Panc1 (cell line): ENCODE results near the gene SREBF2. TPM values are rescaled to one million over a fixed set of nuclear protein-coding genes. Genes with fewer than 3 reads are reported as not detected.

Experiments
- ATAC-seq: fragments of 200-7000 bp; cut with Tn5 transposase; 2 replicates; pipeline ENCODE4 v1.9.1; 2020; ENCODE audit warnings: mild to moderate bottlenecking, moderate library complexity
- BruUV-seq: library from RNA; stranded (reverse); fragments of 400-500 nt; replicated peaks from 2 replicates; lab custom pipeline; 2021; lab: Mats Ljungman, UMichigan
- CTCF ChIA-PET: fragments of 300-600 bp; sonication (Branson Sonifier 250); formaldehyde crosslinking; loops from one replicate; lab custom pipeline; 2022; ENCODE audit warnings: antibody characterized with exemption; lab: Charles Lee
- POLR2A ChIA-PET: fragments of 300-600 bp; sonication (Branson Sonifier 250); formaldehyde crosslinking; loops from one replicate; lab custom pipeline; 2022; ENCODE audit warnings: antibody characterized with exemption; lab: Charles Lee
- DNase-seq: peaks from one replicate; pipeline ENCODE4 v3.0.0-alpha.2; 2010; ENCODE audit warnings: low read depth, low spot score
- H3K27ac ChIP-seq: 2 replicates; pipeline ENCODE4 v1.5.1; 2011; ENCODE audit warnings: mild to moderate bottlenecking, low read length, inconsistent platforms
- H3K27me3 ChIP-seq: fragments of 200-500 bp; sonication (Bioruptor generic); 2 replicates; pipeline ENCODE4 v1.6.0; 2014; ENCODE audit warnings: low read length, inconsistent platforms; ENCODE audit not compliant: control insufficient read depth, insufficient read depth
- H3K36me3 ChIP-seq: fragments of 200-500 bp; sonication (Bioruptor generic); 2 replicates; pipeline ENCODE4 v1.5.1; 2014; ENCODE audit warnings: inconsistent platforms, mild to moderate bottlenecking, low read length, moderate library complexity; ENCODE audit not compliant: control insufficient read depth, insufficient read depth
- H3K4me1 ChIP-seq: 2 replicates; pipeline ENCODE4 v1.5.1; 2011; ENCODE audit warnings: inconsistent platforms, mild to moderate bottlenecking, low read length, moderate library complexity; ENCODE audit not compliant: control insufficient read depth, insufficient read depth
- H3K4me3 ChIP-seq, 2 experiments: 2 replicates each; pipeline ENCODE4 v1.5.1; 2011 to 2012; ENCODE audit warnings: low read depth in 2 of 2, low read length in 2 of 2, mild to moderate bottlenecking in 2 of 2, inconsistent platforms in 1 of 2, moderate library complexity in 1 of 2
- H3K9me3 ChIP-seq: fragments of 200-500 bp; sonication (Bioruptor generic); 2 replicates; pipeline ENCODE4 v1.5.1; 2014; ENCODE audit warnings: low read depth, mild to moderate bottlenecking, inconsistent platforms, low read length, moderate library complexity; ENCODE audit not compliant: control insufficient read depth, insufficient read depth
- POLR2AphosphoS5 ChIP-seq: IDR thresholded peaks from 2 replicates; pipeline ENCODE4 v1.6.1; 2012; ENCODE audit warnings: mild to moderate bottlenecking, low read depth, low read length, moderate library complexity
- SIN3A ChIP-seq: IDR thresholded peaks from 2 replicates; pipeline ENCODE4 v1.6.1; 2012; ENCODE audit warnings: low read depth, mild to moderate bottlenecking, low read length, moderate library complexity, borderline replicate concordance; ENCODE audit not compliant: insufficient read depth
- TCF7L2 ChIP-seq: IDR thresholded peaks from 2 replicates; pipeline ENCODE4 v1.6.1; 2011; ENCODE audit warnings: mild to moderate bottlenecking, low read depth, low read length, inconsistent platforms
- in situ Hi-C: cut with HindIII; loops from 2 replicates; pipeline ENCODE4 v1.10.0; 2016; ENCODE audit warnings: low sequenced_read_pairs, low pct_unique_long_range_greater_than_20kb
- intact Hi-C: fragments of 100-400 bp; cut with micrococcal nuclease; formaldehyde crosslinking; loops from one replicate; pipeline ENCODE4 v1.10.0; 2022; ENCODE audit not compliant: unreplicated experiment
- total RNA-seq: library from RNA; stranded (reverse); gene quantifications from one replicate; pipeline ENCODE4 v1.2.1, GENCODE V29; 2021; ENCODE audit not compliant: unreplicated experiment
- TF ChIP-seq, protein P1 (sequence below): fragments of 450-650 bp; IDR thresholded peaks from 2 replicates; pipeline ENCODE4 v1.5.1; 2017; ENCODE audit warnings: mild to moderate bottlenecking
- TF ChIP-seq, protein P2 (sequence below), 2 experiments: IDR thresholded peaks; 2 replicates each; pipeline ENCODE4 v1.6.1; 2011 to 2012; ENCODE audit warnings: low read depth in 2 of 2, control low read depth in 1 of 2, low read length in 1 of 2, mild to moderate bottlenecking in 1 of 2, moderate library complexity in 1 of 2; ENCODE audit not compliant: insufficient read depth in 1 of 2

The SREBF2 gene
- total RNA-seq, 1 experiment from 2014 or later: 73.0 TPM

DNA sequence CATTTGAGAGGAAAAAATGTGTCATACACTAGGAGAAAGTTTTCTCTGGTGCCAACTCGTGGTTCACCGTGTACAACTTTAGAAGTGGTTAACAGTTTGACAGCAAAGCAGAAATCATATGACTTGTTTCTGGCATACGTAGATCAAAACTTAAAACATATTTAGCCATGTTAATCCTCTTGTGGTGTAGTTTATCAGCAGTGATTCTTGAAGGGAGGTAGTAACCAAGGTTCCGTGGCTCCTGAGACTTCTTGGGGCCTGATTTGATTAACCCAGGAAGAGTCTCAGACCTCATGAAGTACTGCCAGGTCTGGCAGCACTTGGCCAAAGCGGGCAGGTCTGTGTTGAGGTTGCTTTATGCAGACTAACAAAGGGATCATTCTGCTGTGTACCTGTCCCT is 40.5 kb downstream of the SREBF2 start:
- DNase-seq: no peak
- no peak for ATAC-seq
- H3K4me3 ChIP-seq: no peak overlapping the region
- ChIA-PET CTCF (no interaction called here), POLR2A (no interaction called here)
- no TSS peak for BruUV-seq
- intact Hi-C loops: no loop called here
- no peaks in the 10 kb centered on the region for H3K9me3 ChIP-seq
- H3K36me3 ChIP-seq: peaks cover 3% of the 10 kb centered on the region
- TF ChIP-seq TCF7L2 (no peak), SIN3A (no peak), POLR2AphosphoS5 (no peak)
- TF ChIP-seq, protein P1, sequence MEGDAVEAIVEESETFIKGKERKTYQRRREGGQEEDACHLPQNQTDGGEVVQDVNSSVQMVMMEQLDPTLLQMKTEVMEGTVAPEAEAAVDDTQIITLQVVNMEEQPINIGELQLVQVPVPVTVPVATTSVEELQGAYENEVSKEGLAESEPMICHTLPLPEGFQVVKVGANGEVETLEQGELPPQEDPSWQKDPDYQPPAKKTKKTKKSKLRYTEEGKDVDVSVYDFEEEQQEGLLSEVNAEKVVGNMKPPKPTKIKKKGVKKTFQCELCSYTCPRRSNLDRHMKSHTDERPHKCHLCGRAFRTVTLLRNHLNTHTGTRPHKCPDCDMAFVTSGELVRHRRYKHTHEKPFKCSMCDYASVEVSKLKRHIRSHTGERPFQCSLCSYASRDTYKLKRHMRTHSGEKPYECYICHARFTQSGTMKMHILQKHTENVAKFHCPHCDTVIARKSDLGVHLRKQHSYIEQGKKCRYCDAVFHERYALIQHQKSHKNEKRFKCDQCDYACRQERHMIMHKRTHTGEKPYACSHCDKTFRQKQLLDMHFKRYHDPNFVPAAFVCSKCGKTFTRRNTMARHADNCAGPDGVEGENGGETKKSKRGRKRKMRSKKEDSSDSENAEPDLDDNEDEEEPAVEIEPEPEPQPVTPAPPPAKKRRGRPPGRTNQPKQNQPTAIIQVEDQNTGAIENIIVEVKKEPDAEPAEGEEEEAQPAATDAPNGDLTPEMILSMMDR: no peak
- TF ChIP-seq, protein P2, sequence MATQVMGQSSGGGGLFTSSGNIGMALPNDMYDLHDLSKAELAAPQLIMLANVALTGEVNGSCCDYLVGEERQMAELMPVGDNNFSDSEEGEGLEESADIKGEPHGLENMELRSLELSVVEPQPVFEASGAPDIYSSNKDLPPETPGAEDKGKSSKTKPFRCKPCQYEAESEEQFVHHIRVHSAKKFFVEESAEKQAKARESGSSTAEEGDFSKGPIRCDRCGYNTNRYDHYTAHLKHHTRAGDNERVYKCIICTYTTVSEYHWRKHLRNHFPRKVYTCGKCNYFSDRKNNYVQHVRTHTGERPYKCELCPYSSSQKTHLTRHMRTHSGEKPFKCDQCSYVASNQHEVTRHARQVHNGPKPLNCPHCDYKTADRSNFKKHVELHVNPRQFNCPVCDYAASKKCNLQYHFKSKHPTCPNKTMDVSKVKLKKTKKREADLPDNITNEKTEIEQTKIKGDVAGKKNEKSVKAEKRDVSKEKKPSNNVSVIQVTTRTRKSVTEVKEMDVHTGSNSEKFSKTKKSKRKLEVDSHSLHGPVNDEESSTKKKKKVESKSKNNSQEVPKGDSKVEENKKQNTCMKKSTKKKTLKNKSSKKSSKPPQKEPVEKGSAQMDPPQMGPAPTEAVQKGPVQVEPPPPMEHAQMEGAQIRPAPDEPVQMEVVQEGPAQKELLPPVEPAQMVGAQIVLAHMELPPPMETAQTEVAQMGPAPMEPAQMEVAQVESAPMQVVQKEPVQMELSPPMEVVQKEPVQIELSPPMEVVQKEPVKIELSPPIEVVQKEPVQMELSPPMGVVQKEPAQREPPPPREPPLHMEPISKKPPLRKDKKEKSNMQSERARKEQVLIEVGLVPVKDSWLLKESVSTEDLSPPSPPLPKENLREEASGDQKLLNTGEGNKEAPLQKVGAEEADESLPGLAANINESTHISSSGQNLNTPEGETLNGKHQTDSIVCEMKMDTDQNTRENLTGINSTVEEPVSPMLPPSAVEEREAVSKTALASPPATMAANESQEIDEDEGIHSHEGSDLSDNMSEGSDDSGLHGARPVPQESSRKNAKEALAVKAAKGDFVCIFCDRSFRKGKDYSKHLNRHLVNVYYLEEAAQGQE (IDR thresholded peaks at IDR 0.05; ENCODE audit: insufficient read depth in 1 of 2, low read depth in 2 of 2, low read length in 1 of 2): no peak
- no peaks in the 10 kb centered on the region for H3K4me1 ChIP-seq
- H3K27me3 ChIP-seq: no peaks in the 10 kb centered on the region
- no peak overlapping the region for H3K27ac ChIP-seq
- in situ Hi-C loops: no loop called here

- no peaks in the 10 kb centered on the region for H3K27me3 ChIP-seq
- BruUV-seq: no TSS peak
- no peaks in the 10 kb centered on the region for H3K9me3 ChIP-seq
- H3K27ac ChIP-seq: no peak overlapping the region
- H3K4me3 ChIP-seq: no peak overlapping the region
- CTCF ChIA-PET: no interaction called here
- POLR2A ChIA-PET: no interaction called here
- in situ Hi-C loops: no loop called here
- H3K4me1 ChIP-seq: no peaks in the 10 kb centered on the region
- no peak for ATAC-seq
- intact Hi-C loops: no loop called here
- peaks cover 3% of the 10 kb centered on the region for H3K36me3 ChIP-seq
- TF ChIP-seq, protein P2 (IDR thresholded peaks at IDR 0.05; ENCODE audit: insufficient read depth in 1 of 2, low read depth in 2 of 2, low read length in 1 of 2): no peak
- TF ChIP-seq TCF7L2 (no peak), SIN3A (no peak), POLR2AphosphoS5 (no peak)
- TF ChIP-seq, protein P1: no peak
- no peak for DNase-seq
Measured at GRCh38 chr22:41874090-41874489, 41.2 kb downstream of the SREBF2 start.
